HepG2 (cell line): ENCODE results near the gene DCAF16. TPM values are rescaled to one million over a fixed set of nuclear protein-coding genes. Genes with fewer than 3 reads are reported as not detected.

Experiments used
- ARNTL ChIP-seq: sonication (generic); formaldehyde crosslinking; IDR thresholded peaks from 2 replicates; pipeline ENCODE4 v1.4.0; 2020; ENCODE audit warnings: mild to moderate bottlenecking, missing genetic modification reagents
- BRCA1 ChIP-seq: sonication (generic); formaldehyde crosslinking; IDR thresholded peaks from 2 replicates; pipeline ENCODE4 v1.4.0; 2020; ENCODE audit warnings: missing genetic modification reagents
- CEBPB ChIP-seq: IDR thresholded peaks from 2 replicates; pipeline ENCODE4 v1.6.1; 2011; ENCODE audit warnings: low read depth, low read length, improper control_type of control experiment, borderline replicate concordance
- CENPBD1 ChIP-seq: sonication (generic); formaldehyde crosslinking; IDR thresholded peaks from 2 replicates; pipeline ENCODE4 v1.8.0; 2022; ENCODE audit warnings: missing genetic modification reagents, low read depth, mild to moderate bottlenecking, borderline replicate concordance
- CREB3 ChIP-seq: sonication (generic); formaldehyde crosslinking; IDR thresholded peaks from 2 replicates; pipeline ENCODE4 v1.5.0; 2020; ENCODE audit warnings: missing genetic modification reagents
- GTF2F1 ChIP-seq: fragments of 150-350 bp; IDR thresholded peaks from 2 replicates; pipeline ENCODE4 v1.6.1; 2014; ENCODE audit warnings: low read length
- HNF4A ChIP-seq: sonication (generic); formaldehyde crosslinking; IDR thresholded peaks from 2 replicates; pipeline ENCODE4 v1.4.0; 2020; ENCODE audit warnings: missing genetic modification reagents
- KDM6A ChIP-seq: IDR thresholded peaks from 2 replicates; pipeline ENCODE4 v1.6.1; 2016; ENCODE audit warnings: low read depth
- NR2F1 ChIP-seq, 2 experiments: fragments of 450-650 bp in 1 of 2; formaldehyde crosslinking in 1 of 2; IDR thresholded peaks; 2 replicates each; pipeline versions ENCODE4 v1.5.0 to v1.6.1; 2016 to 2020; ENCODE audit warnings: mild to moderate bottlenecking in 1 of 2, missing compliant biosample characterization in 1 of 2, missing genetic modification reagents in 1 of 2, moderate library complexity in 1 of 2
- ONECUT2 ChIP-seq: sonication (generic); formaldehyde crosslinking; IDR thresholded peaks from 2 replicates; pipeline ENCODE4 v1.4.0; 2020; ENCODE audit warnings: missing genetic modification reagents
- RARA ChIP-seq: IDR thresholded peaks from 2 replicates; pipeline ENCODE4 v1.6.1; 2016; ENCODE audit warnings: missing genetic modification reagents, missing compliant biosample characterization
- ZBTB3 ChIP-seq: sonication (generic); formaldehyde crosslinking; IDR thresholded peaks from 2 replicates; pipeline ENCODE4 v1.4.0; 2020; ENCODE audit warnings: low read depth, mild to moderate bottlenecking, moderate library complexity, missing genetic modification reagents, borderline replicate concordance
- ZKSCAN1 ChIP-seq: fragments of 150-350 bp; IDR thresholded peaks from 2 replicates; pipeline ENCODE4 v1.6.1; 2014; ENCODE audit warnings: low read length
- ZMAT3 ChIP-seq: sonication (generic); formaldehyde crosslinking; conservative IDR thresholded peaks from 2 replicates; pipeline ENCODE4 v1.7.0; 2021; ENCODE audit warnings: missing genetic modification reagents
- ZNF18 ChIP-seq: sonication (generic); formaldehyde crosslinking; IDR thresholded peaks from 2 replicates; pipeline ENCODE4 v1.8.0; 2022; ENCODE audit warnings: mild to moderate bottlenecking, missing genetic modification reagents; ENCODE audit not compliant: insufficient replicate concordance
- ZNF431 ChIP-seq: sonication (generic); formaldehyde crosslinking; IDR thresholded peaks from 2 replicates; pipeline ENCODE4 v1.9.0; 2022; ENCODE audit warnings: missing genetic modification reagents, low read depth, mild to moderate bottlenecking, borderline replicate concordance
- ZNF44 ChIP-seq: sonication (generic); formaldehyde crosslinking; IDR thresholded peaks from 2 replicates; pipeline ENCODE4 v1.5.1; 2020; ENCODE audit warnings: mild to moderate bottlenecking, missing genetic modification reagents
- ZNF512 ChIP-seq: sonication (generic); formaldehyde crosslinking; IDR thresholded peaks from 2 replicates; pipeline ENCODE4 v1.4.0; 2020; ENCODE audit warnings: mild to moderate bottlenecking, missing genetic modification reagents
- ZNF557 ChIP-seq: sonication (generic); formaldehyde crosslinking; IDR thresholded peaks from 2 replicates; pipeline ENCODE4 v1.4.0; 2020; ENCODE audit warnings: missing genetic modification reagents
- ZNF614 ChIP-seq: IDR thresholded peaks from 2 replicates; pipeline ENCODE4 v1.6.1; 2018; ENCODE audit warnings: missing biosample characterization, missing genetic modification reagents, inconsistent platforms, borderline replicate concordance
- ZNF687 ChIP-seq: sonication (generic); formaldehyde crosslinking; IDR thresholded peaks from 2 replicates; pipeline ENCODE4 v1.5.1; 2020; ENCODE audit warnings: mild to moderate bottlenecking, missing genetic modification reagents, moderate library complexity
- polyA plus RNA-seq, 8 experiments: library from polyadenylated mRNA; depleted of rRNA in 3 of 8; stranded (reverse) in 7 of 8; unstranded in 1 of 8; fragments of >200 nt; fragmentation: Illumina TruSeq in 4 of 8; extraction: Trizol in 4 of 8; gene quantifications; 2 replicates each; pipeline versions ENCODE4 v1.2.1 to v1.2.3, GENCODE V29; 2011 to 2016; ENCODE audit warnings: low read depth in 4 of 8, missing spikeins in 1 of 8, mixed read lengths in 1 of 8; ENCODE audit not compliant: insufficient read depth in 1 of 8
- total RNA-seq, 5 experiments: library from RNA; depleted of rRNA; stranded (reverse); fragments of >200 nt; fragmentation: Illumina TruSeq; extraction: Trizol; gene quantifications; 2 replicates each; pipeline ENCODE4 v1.2.3, GENCODE V29; 2016; ENCODE audit warnings: low read depth in 1 of 5

DCAF16 gene
- total and polyA plus RNA-seq, 2 of the 13 experiments (the other 11 are each of a cell fraction or from before 2014, with no cell fraction given), result 37.5 to 41.9 TPM

GRCh38 chr4:17810260-17811077 is at the start of gene DCAF16, which contains the start of gene NCAPG (continued):
- TF ChIP-seq CREB3 (CRISPR knock-in tag) (peak; percentile 75; the same call in 1 of the 2 replicates), CEBPB (no peak), NR2F1 (CRISPR knock-in tag; IDR thresholded peaks at IDR 0.05) (no peak), HNF4A (CRISPR knock-in tag) (no peak), ZNF44 (CRISPR knock-in tag) (no peak), ONECUT2 (CRISPR knock-in tag) (no peak), ZNF431 (CRISPR knock-in tag) (no peak), BRCA1 (CRISPR knock-in tag) (peak; percentile 85; the same call in 1 of the 2 replicates), ZNF512 (CRISPR knock-in tag) (no peak), ZMAT3 (CRISPR knock-in tag) (peak; percentile 81; the same call in 1 of the 2 replicates), ZKSCAN1 (no peak), ZNF614 (CRISPR knock-in tag) (0 out of 2 replicates have a peak, but pooled peaks have one; percentile 11), ZNF18 (CRISPR knock-in tag) (peak; percentile 92), CENPBD1 (CRISPR knock-in tag) (no peak; the same call in 1 of the 2 replicates), ZBTB3 (CRISPR knock-in tag) (no peak), KDM6A (no peak), ZNF687 (CRISPR knock-in tag) (peak; percentile 97), ZNF557 (CRISPR knock-in tag) (0 out of 2 replicates have a peak, but pooled peaks have one; percentile 32), ARNTL (CRISPR knock-in tag) (no peak), GTF2F1 (no peak), RARA (CRISPR knock-in tag) (peak; percentile 33; the same call in 1 of the 2 replicates)
